ENCODE measurements around the gene PPRC1.

PPRC1 gene

GRCh38 chr10:102132563-102133372, at the start of gene PPRC1:
PPRC1 (plus strand) TSS chr10:102133040; CDS start chr10:102133069, 29 bp downstream.
- DNase-seq: peak; percentile 96 to 100 (median 99)
- intact Hi-C loops (cut with DNase I): loop anchor here (1.0 kb wide), 1 partner anchor 20 kb away; the partner anchor contains the start of gene NOLC1

DNA sequence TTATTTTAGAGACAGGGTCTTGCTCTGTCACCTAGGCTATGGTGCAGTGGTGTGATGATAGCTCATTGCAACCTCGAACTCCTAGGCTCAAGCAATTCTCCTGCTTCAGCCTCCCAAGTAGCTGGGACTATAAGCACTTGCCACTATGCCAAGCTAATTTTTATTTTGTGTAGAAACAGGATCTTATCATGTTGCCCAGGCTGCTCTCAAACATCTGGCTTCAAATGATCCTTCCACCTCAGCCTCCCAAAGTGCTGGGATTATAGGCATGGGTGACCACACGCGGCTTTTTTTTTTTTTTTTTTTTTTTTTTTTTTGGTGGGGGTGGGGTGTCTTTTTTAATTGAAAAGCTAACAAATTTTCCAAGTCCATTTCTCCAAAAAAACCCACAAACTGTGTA, 49.3 kb upstream of the PPRC1 start:
- intact Hi-C loops (cut with DNase I): no loop called here
- DNase-seq: no peak

GRCh38 chr10:102085336-102085735, 47.5 kb upstream of the PPRC1 start:
- intact Hi-C loops (cut with DNase I): no loop called here
- no peak for DNase-seq

- intact Hi-C loops (cut with DNase I): no loop called here
- DNase-seq: no peak
These were observed 46.6 kb upstream of the PPRC1 start for GRCh38 chr10:102086196-102086595.

DNA sequence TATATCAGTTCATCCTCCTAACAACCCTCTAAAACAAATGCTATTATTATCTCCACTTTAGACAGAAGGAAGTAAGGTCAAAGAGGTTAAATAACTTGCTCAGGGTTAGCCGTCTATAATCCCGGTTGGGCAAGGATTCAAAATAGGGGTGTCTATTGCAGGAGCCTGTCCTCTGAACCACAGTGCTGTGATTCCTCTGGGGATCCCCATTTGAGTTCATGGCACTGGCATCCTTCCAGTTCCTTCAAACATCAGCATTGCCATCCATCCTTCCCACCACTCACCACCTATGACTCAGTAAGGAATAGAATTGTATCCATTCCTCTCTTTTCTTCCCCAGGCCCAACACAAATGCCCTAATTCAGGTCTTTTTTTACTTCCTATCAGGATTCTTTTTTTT, 42.1 kb upstream of the PPRC1 start:
- DNase-seq: no peak
- intact Hi-C loops (cut with DNase I): no loop called here

- no peak for DNase-seq
- intact Hi-C loops (cut with DNase I): no loop called here
These were observed 36.4 kb upstream of the PPRC1 start for GRCh38 chr10:102096449-102096848.

DNA sequence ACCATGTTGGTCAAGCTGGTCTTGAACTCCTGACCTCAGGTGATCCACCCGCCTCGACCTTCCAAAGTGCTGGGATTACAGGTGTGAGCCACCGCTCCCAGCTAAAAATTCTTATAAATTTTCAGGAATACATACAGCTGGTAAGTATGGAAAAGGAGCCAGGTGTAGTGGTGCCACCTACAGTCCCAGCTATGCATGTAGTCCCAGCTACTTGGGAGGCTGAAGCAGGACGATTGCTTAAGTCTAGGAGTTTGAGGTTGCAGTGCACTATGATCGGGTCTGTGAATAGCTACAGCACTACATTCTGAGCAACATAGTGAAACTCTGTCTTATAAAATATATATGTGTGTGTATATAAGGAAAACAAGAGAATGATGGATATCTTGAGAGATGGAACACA, 31.7 kb upstream of the PPRC1 start:
- intact Hi-C loops (cut with DNase I): no loop called here
- DNase-seq: no peak

DNA sequence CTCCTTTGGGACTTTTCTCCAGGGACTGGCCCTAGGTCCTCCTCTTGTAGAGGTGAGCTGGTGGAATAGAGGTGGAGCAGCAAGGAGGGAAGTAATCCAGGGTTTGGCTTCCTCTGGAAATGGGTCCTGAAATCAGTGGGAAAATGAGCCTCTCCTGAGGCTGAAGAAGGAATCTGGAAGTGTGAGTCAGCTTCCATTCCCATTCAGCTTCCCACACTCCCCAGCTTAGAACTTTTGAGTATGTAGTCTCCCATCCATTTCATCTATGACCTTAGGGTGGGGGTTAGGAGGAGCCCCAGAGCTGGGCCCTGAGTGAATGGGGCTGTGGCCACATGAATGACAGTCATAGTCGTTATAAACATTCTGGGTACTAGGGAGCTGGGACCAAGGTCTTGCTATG, 30.4 kb upstream of the PPRC1 start:
- intact Hi-C loops (cut with DNase I): no loop called here
- no peak for DNase-seq

DNA sequence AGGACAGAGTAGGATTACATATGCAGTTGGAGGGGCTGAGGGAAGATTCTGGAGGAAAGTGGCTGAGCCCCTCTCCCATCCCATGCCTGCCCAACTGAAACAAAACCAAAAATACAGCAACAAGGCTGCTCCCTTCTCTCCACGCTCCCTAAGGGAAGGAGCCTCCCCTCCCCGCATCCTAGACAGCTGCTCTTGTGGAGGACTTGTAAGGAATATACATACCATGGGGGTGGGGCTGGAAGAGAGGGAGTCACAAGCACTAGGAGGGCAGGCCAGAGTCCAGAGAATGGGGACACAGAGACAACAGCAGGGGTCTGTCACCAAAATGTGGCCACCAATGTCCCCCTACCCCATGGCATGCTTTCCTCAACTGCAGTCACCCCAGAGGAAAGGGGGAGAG, 25.8 kb upstream of the PPRC1 start:
- DNase-seq: no peak
- intact Hi-C loops (cut with DNase I): no loop called here

DNA sequence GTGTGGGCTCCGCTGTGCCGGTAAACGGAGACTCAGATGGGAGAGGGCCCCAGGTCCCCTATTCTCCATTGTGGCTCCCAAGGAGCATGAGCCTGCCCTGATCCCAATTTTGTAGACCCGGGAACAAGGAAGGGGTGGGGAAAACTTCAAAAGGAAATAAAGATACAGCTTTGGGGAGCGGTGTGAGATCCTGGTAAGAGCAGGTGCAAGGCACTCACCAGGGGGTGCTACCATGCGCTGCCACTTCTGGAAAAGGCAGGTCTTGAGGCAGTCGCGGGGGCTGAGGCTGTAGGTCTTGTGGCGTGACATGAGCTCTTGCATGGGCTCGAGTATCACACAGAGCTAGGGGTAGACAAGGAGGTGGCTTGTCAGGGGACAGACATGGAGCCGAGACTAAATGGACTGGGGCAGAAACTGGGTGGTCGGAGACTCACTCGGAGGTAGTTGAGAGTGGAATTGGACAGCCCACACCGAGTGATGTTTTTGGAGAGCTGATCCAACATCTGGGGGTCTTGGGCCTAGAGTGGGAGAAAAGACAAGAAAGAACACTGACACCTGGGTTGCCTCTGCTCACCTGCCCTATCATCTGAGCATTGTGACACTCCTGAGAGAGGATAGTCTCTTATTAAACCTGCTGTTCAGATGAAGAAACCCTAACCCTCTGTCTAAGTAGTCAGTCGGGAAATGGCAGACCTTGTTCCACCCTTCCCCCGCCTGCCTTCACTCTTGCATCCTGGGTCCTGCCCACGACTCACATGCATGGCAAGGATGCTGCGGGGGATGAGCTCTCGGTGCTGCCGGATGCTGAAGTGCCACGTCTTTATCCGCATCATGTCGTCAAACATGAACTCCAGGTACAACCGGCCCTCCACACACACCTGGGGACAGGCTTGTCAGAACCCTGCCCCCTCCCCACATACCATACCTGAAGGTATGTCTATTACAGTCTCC, 23.4 kb upstream of the PPRC1 start:
- intact Hi-C loops (cut with DNase I): no loop called here
- DNase-seq: peak in 4 of 10 donors; percentile 46 to 84 (median 68)

DNA sequence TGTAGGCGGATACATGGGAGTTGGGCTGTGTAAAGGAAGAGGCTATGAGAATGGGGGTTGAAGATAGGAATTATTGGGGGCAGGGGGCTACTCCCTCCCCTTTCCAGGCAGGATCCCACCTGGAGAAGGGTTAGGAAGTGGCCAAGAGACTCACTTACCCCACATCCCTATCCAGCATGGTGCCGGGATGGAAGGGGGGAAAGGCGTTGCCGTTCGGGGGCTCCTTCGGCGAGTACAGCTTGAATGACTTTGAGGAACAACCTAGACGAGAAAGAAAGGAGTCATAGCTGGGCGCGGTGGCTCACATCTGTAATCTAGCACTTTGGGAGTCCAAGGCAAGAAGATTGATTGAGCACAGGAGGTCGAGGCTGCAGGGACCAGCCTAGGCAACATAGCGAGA, 21.6 kb upstream of the PPRC1 start:
- DNase-seq: peak in 1 of 10 donors; percentile 56
- intact Hi-C loops (cut with DNase I): no loop called here

DNA sequence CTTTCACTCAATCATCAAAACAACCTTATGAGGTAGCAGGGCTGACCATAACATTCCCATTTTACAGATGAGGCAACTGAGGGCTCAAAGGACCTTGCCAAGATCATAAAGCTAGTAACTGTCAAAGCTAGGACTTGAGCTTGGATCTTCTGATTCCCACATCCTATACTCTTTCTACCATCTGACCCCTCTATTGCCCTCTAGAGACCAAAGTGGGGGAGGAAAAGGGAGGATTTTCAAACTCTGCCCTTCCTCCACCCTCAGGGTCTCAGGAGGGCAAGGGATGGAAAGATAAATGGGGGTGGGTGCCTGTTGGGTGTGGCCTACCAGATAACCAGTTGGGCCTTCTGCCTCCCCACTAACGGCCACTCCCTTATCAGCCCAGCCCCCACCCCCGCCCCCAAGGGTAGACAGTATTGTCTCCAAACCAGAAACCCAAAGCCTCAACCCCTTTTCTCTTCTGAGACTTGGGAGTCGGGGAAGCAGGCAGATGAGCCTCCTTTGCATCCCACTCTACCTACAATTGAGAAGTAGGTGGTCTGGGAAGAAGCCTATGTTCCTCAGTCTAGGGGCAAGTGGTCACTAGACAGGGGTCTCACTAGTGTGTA, 20.5 kb upstream of the PPRC1 start:
- no peak for DNase-seq
- intact Hi-C loops (cut with DNase I): no loop called here

GRCh38 chr10:102113261-102113955, 19.4 kb upstream of the PPRC1 start:
- intact Hi-C loops (cut with DNase I): no loop called here
- DNase-seq: peak in 1 of 10 donors; percentile 55

GRCh38 chr10:102113956-102114857, 18.6 kb upstream of the PPRC1 start:
- intact Hi-C loops (cut with DNase I): no loop called here
- peak in 1 of 10 donors; percentile 82 for DNase-seq

DNA sequence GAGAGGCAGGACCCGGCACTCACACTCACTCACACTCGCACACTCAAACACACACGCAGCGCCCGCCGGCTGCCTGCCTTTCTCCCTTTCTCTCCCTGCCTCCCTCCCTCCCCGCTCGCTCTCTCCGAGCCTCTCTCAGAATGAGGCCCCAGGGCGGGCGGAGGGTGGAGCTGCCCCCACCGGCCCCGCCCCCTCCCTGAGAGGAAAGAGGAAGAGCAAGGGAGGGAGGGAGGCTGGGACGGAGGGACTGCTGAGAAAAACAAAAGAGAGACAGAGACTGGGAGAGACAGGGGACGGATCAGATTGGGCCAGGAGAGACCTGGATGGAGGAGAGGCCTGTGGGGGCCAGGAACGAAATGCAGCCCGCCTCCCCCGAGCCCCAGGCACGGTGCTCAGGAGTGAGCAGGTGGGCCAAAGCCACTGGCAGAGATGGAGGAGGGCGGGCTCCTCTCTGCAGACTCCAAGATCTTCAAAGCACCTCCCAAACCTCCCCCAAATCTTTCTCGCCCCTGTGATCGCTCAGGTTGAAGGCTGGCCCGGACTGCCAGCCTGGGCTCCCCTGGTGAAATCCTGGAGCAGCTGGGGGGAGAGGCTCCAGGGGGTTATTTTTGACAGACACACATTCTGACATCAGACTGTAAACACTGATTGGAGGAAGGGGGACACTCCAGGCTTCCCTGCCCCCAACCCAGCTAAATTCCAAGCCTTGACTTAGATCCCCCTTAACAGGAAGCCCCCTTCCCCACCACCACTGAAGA, 17.8 kb upstream of the PPRC1 start:
- intact Hi-C loops (cut with DNase I): no loop called here
- peak; percentile 82 to 98 (median 92) for DNase-seq

DNA sequence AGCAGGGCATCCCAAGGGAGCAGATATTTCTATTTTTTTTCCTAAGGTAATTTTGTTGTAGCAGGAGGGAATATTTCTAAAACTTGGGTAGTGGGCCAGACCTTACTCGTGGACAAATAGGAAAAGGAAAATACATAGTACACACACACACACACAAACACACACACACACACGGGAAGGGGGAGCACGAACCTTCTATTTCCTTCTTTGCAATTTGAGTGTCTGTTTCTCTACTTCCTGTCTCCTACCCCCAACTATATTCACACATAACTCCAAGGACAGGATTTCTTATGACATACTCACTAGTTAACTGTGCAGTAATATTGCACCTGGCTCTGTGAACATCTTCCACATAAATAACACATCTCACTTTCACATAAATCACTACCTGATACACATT, 17.1 kb upstream of the PPRC1 start:
- intact Hi-C loops (cut with DNase I): no loop called here
- DNase-seq: no peak

DNA sequence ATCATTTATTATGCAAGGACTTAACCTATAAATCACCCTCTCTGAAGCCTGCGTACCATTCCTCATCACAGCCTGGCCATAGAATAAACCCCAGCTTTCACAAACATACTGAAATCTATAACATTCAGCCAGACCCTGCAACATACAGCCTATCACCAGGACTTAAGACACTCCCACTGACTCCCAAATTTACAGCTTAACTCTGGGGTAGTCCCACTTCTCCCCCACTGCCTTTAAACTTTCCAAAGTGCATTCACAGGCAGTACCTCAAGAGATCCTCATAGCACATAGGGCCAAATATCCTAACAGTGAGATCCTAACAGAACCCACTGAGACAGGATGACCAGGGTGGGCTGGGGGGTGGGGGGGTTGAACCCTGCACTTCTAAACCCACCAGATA, 16.2 kb upstream of the PPRC1 start:
- intact Hi-C loops (cut with DNase I): no loop called here
- no peak for DNase-seq

DNA sequence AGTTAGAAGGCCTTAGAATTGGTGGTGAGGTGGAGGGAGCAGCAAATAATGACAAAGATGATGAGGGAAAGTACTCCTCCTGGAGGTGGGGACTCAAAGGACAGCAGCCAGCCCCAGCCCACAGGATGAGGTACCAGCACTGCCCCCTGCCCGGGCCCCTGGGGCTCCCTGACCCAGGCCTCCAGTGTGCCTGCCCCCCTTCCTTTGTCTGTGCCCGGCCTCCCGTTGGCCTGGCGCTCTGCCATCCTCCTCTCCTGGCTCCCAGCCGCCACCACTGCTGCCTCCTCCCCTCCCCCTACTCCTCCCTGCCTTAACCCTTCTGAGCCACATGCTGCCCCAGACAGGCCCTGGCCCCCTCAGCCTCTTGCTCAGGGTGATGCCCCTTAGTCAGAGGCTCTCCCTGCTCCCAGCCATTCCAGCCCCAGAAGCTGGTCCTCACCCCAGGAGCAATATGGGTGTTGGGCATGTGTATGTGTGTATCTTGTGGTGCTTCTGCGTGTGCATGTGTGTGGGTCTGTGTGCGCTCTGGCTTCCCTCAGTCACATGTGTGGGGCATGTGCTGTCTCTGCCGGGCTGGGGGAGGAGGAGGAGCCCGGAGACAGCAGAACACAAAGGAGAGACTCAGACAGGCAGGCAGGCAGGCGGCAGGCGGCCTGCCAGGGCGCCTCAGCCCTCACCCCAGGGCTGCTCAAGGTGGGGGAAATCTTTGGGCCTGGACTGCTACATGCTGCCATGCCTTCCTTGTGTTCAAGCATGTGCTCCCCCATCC, 15.3 kb upstream of the PPRC1 start:
- peak; percentile 74 to 97 (median 86) for DNase-seq
- intact Hi-C loops (cut with DNase I): no loop called here
